Measurements from ENCODE around the gene EFHD2.
"Not testable (repeated sequence)": the region's sequence is repeated elsewhere in the genome, so short reads cannot be mapped to it uniquely, and the experiment has no call there.

Gene EFHD2, protein sequence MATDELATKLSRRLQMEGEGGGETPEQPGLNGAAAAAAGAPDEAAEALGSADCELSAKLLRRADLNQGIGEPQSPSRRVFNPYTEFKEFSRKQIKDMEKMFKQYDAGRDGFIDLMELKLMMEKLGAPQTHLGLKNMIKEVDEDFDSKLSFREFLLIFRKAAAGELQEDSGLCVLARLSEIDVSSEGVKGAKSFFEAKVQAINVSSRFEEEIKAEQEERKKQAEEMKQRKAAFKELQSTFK

DNA sequence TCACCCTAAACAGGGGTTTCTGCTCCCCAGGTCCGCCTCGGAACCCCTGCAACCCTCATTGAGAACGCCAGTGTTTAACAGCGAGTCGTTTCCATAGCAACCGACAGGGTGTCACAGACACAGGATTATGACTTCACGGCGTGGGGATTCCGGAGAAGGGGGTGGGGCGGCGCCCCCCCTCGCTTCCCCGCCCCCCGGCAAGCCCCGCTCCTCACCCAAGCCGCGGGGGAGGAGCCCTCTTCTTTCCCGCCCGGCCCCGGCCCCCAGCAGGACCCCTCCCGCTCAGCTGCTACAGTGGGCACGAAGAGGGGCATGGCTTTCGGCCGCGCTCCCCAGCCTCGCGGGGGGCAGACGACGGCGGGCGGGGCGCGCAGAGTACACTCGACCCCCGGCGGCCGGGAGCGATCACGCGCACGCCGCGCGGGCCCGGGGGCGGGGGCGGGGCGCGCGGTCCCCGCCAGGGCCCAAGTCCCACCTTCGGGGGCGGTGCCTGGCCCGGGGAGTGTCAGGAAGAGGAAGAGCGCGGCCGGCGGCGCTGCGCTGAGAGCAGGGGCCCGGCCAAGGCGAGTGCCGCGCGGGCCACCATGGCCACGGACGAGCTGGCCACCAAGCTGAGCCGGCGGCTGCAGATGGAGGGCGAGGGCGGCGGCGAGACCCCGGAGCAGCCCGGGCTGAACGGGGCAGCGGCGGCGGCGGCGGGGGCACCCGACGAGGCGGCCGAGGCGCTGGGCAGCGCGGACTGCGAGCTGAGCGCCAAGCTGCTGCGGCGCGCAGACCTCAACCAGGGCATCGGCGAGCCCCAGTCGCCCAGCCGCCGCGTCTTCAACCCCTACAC is at the start of gene EFHD2:
Gene EFHD2 (plus strand): TSS at position 501 of the 835 bp plus-strand sequence. CDS start 84 bp downstream, at position 585.
- DNase-seq (ENCODE audit: low read depth in 2 of 2): peak; percentile 83 to 89

DNA sequence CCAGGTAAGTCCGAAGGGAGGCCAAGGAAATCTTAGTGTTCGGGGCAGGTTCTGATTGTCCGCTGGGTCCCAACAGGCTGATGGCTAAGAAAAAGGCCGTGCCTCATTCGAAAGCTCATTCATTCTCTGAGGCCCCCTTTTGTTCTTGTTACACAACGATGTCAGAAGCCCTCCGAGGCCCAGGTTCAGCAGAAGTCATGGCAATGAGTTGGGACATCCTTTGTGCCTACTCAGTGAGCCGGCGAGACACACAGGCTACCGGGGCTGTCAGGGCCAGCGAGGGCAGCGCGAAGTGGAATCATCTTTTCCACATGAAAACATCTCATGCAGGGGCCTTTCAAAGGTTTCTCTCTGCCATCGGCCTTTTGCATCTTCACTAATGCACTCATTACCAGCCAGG is 49.0 kb upstream of the EFHD2 start:
- DNase-seq (ENCODE audit: low read depth in 2 of 2): no peak

DNA sequence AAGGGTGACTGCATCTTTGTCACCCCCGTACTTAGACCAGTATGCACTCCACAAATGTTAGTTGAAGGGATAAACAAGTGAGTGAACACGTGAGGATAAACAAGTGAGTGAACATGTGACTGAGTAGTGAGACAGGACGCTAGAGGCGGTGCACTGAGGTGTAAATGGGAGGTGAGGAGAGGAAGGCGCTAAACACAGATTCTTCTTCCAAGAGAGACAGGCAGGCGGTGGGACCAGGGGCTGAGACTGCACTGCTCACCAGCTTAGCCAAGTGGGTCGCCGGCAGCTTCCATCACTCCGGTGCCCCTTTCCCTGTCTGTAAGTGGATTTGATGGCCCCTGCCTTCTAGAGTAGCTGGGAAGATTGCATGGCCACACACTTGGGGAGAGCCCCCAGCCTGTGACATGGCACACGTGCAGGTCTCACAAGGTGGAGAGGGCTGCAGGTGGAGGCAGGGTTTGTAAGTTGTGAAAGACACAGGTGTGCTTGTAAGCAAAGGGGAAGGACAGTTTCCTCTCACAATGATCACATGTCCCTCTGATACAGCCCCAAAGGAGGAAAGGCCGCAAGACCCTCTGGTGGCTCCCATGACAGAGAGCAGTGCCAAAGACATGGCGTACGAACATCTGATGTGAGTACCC is 47.5 kb upstream of the EFHD2 start:
- no peak for DNase-seq (ENCODE audit: low read depth in 2 of 2)

DNA sequence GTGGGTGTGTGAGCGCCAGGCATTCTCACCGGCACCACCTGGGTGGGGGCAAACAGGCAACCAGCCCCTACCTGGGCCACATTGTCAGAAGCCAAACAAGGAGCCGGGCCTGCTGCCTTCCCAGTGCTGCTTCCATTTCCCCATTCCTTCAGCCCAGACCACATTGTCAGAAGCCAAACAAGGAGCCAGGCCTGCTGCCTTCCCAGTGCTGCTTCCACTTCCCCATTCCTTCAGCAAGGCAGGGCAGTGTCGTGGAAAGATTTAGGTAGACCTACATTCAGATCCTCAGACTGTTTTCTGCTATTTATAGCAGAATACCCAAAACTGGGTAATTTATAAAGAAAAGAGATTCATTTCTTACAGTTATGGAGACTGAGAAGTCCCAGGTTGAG is 47.0 kb upstream of the EFHD2 start:
- DNase-seq (ENCODE audit: low read depth in 2 of 2): no peak

DNA sequence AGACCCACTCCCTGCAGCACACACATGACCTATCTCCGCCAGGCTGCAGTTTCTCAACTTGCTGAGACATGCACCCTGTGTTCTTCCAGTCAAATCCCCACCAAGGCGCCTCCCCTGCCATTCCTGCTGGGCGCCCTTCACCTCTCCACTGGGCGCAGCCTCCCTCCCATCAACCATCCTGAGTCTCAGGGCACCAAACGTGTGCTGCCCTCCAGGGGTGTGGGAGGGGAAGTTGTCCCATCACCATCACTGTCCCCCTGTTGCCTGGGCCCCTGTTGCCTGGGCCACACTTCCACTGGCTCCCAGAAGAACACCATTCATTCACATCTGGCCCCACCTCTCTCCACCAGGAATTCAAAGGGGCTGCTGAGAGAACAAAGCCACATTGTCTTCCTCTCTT is 44.9 kb upstream of the EFHD2 start:
- no peak for DNase-seq (ENCODE audit: low read depth in 2 of 2)

DNA sequence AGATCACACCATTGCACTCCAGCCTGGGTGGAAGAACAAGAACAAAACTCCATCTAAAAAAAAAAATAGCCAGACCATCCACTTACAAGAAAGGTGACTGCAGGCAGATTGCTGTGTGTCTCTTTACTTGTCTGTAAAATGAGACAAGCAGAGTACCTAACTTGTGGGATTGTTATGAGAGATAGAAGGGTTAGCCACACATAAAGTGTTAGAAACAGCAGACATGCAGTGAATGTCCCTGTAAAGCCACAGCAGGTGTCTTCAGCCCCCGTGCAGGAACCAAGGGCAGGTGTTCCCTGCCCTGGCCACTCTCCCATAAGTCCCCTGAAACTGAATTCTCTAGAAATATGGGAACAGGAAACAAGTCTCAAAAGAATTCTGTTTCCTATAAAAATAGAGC is 40.8 kb upstream of the EFHD2 start:
- no peak for DNase-seq (ENCODE audit: low read depth in 2 of 2)

DNA sequence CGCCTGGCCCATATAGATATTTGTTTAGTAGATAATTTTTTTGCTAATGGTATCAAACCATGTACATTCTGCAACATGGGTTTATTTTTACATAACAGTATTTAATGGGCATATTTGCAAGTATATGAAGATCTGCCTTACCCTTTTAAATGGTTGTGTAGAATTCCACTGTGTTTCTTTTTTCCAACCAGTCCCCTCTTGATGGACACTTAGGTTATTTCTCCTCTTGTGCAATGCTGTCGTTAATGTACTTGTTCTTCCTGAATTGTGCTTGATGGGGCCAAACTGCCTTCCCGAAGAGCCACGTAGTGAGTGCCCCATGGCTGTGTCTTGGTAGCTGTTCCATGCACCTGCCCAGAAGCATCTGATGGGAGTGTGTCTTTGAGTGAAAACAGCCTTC is 39.4 kb upstream of the EFHD2 start:
- DNase-seq (ENCODE audit: low read depth in 2 of 2): no peak

DNA sequence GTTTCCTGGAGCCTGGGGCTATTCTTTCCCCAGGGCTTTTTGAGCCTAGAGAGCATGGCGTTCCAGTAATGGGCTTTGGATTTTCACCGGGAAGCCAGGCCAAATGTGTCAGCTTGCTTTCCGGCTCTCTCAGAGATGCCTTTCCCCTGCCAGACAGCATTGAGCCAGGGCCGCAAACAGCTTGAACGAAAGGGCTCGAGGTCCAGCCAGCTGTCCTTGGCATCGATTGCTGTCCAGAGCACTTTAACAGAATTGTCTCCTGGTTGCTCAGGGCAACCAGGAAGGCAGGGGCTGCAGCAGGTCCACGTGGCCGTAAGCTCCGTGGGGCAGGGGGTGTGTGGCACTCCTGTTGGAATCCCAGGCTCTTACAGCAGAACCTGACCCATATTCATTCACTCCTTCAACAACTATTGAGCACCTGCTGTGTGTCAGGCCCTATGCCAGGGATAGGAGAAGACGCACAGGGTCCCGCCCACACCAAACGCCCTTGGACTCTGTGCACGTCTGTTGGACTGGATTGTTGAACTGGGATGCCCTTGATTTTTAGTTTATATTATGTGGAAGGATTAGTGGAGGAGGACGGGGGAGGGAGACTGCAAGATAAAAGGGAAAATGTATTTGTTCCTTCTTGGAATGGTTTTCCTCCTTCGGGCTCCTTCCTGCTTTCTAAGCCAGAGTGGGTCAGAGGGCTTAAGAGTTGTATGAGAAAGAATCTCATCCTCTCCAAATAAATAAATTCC is 38.7 kb upstream of the EFHD2 start:
- no peak for DNase-seq (ENCODE audit: low read depth in 2 of 2)

DNA sequence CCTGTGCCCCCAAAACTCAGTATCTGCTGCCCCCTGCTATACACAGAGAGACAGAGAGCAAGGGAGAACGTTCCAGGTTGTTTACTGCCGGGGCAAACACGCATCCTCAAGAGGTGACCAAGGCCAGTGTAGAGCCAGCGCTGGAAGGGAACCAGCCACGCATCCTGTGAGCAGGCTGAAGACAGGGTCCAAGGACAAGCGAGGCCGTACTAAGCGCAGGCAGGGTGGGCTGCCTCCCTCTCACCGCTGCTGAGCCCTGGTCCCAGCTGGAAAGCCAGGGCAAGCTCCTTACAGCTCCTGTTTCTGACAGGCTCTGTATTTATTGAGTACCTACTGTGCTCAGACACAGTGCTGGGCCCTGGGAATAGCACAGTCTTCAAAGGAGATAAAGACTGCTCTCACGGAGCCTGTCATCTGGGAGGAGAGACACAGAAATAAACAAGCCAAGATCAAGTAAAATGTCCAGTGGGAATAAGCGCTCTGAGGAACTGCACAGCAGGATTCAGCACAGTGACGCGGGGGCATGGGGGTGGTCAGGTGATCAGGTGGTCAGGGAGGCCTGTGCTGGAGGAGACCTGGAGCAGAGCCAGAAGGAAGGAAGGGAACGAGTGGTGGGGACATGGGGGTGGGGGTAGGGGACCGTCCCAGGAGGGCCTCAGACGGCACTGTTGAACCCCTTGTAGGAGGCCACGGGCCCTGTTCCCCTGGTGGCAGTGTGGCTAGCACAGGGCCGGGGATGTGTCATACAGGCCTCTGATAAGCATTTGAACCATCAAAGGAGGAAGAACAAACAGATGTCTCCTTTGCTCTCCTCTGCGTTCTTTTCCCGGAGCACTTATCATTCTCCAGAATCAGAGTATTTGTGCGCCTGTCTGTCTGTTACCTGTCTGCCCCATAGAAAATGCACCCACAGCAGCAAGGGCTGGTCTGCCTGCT is 37.8 kb upstream of the EFHD2 start:
- no peak for DNase-seq (ENCODE audit: low read depth in 2 of 2)

DNA sequence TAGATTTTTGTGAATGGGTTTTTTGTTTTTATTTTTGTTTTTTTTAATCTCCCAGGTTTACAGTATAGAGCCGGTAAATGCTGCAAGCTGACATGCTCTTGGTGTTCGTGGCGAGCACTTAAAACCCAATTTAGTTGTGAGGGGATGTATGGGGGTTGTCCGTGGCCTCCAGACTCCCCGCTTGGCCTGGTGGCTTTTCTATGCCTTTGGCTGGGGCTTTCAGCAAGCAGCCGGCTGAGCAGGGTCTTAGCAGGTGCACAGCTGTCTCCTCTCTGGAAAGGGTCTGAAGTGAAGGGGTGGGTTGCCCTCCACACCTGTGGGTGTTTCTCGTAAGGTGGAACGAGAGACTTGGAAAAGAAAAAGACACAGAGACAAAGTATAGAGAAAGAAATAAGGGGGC is 31.0 kb upstream of the EFHD2 start:
- DNase-seq (ENCODE audit: low read depth in 2 of 2): no peak

DNA sequence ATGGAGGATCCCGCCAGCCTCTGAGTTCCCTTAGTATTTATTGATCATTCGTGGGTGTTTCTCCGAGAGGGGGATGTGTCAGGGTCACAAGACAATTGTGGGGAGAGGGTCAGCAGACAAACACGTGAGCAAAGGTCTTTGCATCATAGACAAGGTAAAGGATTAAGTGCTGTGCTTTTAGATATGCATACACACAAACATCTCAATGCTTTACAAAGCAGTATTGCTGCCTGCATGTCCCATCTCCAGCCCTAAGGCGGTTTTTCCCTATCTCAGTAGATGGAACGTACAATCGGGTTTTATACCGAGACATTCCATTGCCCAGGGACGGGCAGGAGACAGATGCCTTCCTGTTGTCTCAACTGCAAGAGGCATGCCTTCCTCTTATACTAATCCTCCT is 30.5 kb upstream of the EFHD2 start:
- DNase-seq (ENCODE audit: low read depth in 2 of 2): not testable (repeated sequence)

DNA sequence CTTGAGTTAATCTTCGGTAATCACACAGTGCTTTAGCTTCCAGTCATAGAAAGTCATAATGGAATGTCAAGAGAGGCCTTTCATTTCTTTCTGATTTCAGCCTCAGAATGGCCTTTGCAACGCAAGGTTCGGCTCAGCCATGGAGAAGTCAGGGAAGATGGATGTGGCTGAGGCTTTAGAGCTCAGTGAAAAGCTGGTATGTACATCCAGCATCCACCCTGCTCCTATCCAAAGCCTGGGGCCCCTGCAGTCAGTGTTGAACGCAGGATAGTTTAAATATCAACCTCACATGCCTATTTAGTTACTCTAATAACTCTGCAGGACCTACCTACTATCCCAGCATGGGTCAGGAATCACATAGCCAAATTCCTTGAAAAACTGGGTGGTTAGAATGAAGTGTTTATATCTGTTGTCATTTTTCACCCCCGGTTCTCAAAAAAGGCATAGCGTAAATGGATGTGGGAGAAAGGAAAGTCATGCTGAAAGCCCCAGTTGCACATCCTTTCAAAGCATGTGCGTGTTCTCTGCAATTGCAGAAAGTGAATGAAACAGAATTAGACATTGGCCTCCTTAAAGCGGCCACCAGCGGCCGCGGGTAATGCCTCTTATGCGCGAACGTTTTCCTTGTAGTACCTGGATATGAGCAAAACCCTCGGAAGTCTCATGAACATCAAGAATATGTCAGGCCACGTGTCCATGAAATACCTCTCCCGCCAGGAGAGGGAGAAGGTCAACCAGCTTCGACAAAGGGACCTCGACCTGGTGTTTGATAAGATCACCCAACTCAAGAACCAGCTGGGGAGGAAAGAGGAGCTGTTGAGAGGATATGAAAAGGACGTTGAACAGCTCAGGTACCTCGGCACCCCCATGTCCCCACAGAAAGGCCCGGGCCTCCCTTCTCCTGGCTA is 28.8 kb upstream of the EFHD2 start:
- DNase-seq (ENCODE audit: low read depth in 2 of 2): no peak

DNA sequence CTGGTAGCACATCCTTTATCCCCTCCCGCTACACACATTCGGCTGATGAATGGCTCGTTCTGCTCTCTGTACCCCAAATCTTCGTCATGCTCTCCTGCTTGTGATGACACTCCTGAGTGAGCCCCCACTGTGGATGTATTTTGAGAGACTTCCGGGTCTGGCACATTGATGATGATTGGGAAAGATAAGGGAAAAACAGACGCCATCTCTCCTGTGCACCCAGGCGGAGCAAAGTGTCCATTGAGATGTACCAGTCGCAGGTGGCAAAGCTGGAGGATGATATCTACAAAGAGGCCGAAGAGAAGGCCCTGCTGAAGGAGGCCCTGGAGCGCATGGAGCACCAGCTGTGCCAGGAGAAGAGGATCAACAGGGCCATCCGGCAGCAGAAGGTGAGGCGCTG is 27.9 kb upstream of the EFHD2 start:
- no peak for DNase-seq (ENCODE audit: low read depth in 2 of 2)

DNA sequence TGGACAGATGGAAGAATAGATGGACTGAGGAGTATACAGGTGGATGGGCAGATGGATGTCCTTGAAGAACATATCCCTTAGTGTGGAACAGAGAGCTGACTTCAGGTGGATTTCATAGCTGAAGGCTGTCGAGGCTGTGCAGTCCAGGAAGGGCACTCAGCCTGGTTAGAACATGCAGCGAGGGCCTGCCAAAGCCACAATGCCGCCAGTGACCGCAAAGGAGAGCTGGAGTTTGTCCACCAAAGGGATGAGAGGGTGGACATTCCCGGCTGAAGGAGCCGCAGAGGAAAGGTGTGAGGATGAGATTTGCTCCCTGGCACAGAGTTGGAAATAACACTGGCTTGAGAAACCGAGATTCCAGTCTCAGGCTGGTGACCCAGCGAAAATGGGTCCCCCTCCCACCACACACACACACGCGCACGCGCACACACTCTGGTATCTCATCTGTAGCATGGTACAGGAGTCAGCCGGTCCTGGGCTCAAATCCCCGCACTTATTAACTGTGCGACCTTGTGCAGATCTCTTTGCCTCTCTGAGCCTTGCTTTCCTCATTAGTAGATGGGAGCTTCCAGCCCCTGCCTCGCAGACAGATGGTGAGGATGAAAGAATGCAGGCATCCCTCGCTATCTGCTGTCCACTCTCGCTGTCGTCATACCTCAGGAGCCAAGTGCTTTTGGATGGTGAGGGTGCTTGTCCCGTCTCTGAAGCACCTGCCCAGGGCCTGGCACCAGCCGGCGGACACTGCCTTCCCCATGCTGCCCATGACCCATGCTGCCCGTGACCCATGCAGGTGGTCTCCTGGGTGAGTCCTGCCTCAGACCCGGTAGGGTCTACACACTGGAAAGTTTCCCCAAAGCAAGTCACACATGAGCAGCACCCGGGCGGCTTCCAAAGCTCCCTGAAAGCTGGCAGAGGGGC is 26.8 kb upstream of the EFHD2 start:
- DNase-seq (ENCODE audit: low read depth in 2 of 2): no peak

DNA sequence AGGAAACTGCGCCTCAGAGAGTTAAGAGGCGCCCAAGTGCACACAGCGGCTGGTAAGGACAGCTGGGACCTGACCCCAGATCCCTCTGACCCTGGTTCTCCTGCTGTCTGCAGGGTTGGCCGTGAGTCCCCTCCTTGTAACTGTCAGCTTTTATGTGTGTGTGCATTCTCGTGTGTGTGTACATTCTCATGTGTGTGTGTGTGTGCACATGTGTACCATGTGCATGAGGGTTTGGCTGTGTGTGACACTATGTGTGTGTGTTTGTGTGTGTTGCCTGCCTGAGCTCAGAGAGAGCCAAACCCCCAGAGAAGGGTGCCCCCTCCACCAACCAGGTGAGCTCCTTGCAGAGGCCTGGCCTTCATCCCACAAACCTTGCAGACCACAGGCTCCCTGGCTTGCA is 25.9 kb upstream of the EFHD2 start:
- DNase-seq (ENCODE audit: low read depth in 2 of 2): no peak

DNA sequence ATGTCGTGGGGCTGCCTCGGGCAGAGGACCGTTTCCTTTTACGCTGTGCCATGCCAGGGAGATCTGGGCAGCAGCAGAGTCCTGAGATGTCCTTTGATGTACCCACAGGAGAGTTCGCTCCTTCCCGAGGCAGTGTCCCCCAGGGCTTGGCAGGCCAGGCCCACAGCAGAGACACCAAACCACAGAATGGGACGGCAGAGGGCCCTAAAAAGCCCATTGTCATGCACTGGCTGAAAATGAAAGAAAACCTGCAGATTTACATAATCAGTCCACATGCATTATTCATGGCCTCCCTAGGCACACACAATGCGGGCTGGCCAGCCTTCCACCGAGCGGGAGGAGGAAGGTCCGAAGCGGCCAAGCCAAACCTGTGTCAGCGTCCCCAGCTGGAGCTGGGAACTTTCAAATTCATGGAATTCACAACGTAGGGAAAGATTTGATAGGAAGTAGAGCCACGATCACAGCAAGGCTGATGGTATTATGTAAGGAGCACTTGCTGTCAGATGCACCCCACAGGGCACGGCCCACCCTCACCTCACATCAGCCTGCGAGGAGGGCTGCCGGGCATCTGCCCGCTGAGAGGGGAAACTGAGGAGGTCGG is 25.3 kb upstream of the EFHD2 start:
- no peak for DNase-seq (ENCODE audit: low read depth in 2 of 2)

DNA sequence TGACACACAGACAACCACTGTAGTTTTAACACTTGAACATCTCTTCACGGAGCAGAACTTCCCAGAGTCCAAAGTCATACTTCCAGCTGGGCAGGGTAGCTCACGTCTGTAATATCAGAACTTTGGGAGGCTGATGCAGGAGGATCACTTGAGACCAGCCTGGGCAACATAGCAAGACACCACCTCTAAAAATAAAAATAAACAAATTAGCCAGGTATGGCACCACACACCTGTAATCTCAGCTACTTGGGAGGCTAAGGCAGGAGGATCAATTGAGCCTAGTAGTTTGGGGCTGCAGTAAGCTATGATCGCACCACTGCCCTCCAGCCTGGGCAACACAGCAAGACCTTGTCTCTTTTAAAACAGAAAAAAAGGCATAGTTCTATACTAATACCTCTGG is 24.3 kb upstream of the EFHD2 start:
- no peak for DNase-seq (ENCODE audit: low read depth in 2 of 2)

DNA sequence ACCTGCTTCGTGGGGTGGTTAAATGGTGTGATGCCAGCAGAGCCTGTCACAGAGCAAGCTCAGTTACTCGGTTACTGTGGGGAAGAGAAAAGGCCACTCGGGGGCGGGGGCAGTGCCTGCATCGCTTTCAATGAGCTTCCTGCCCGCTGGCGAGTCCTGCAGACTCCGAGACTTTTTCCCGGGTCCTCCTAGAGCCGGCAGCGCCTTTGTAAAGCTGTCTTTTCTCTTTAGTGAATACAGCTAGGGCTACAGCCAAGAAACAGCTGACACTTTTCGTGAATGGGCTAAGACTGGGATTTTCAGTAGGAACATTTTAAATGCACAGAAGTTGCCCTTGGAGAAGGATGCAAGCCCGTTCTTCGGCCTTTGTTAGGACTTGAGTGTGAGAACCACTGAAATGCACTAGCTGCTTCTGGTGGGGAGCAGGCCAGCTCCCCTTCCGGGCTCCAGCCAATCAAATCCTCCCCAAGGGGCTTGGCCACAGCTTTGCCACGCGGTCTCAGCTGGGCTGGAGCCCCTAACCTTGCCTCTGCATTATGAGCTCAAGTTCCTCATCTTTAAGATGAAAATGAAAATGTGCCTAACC is 23.4 kb upstream of the EFHD2 start:
- DNase-seq (ENCODE audit: low read depth in 2 of 2): no peak

Measured in stimulated activated CD4-positive, alpha-beta T cell treated with anti-CD3 and anti-CD28 coated beads, Interleukin-1b, Interleukin-23, amount 100 ng/mL, for 4 hours (primary cell).